SK-N-SH treated with all-trans-retinoic acid at 6 μM for 48 hours (cell line): ENCODE data around the gene RBMS3.

ENCODE experiments used
- BACH2 ChIP-seq: fragments of 250-450 bp; sonication (Bioruptor Pico); IDR thresholded peaks from 2 replicates; pipeline ENCODE4 v1.9.0; 2021; ENCODE audit warnings: mild to moderate bottlenecking, borderline replicate concordance
- GLIS3 ChIP-seq: fragments of 250-450 bp; sonication (Bioruptor Pico); IDR thresholded peaks from 2 replicates; pipeline ENCODE4 v1.5.0; 2020; ENCODE audit warnings: mild to moderate bottlenecking, moderate library complexity
- OSR1 ChIP-seq: fragments of 250-450 bp; sonication (Bioruptor Pico); IDR thresholded peaks from 2 replicates; pipeline ENCODE4 v1.8.0; 2022; ENCODE audit warnings: moderate library complexity, mild to moderate bottlenecking, inconsistent platforms
- PATZ1 ChIP-seq: fragments of 250-450 bp; sonication (Bioruptor Pico); IDR thresholded peaks from 2 replicates; pipeline ENCODE4 v1.8.0; 2020; ENCODE audit warnings: mild to moderate bottlenecking, moderate library complexity, borderline replicate concordance
- SNAI2 ChIP-seq: fragments of 250-450 bp; sonication (Bioruptor Pico); IDR thresholded peaks from 2 replicates; pipeline ENCODE4 v1.5.0; 2020; ENCODE audit warnings: mild to moderate bottlenecking, moderate library complexity
- TCF4 ChIP-seq: fragments of 250-450 bp; sonication (Bioruptor Pico); IDR thresholded peaks from 2 replicates; pipeline ENCODE4 v1.8.0; 2021; ENCODE audit warnings: mild to moderate bottlenecking, moderate library complexity, borderline replicate concordance

GRCh38 chr3:29679944-29680343 lies 399.1 kb downstream of the RBMS3 start:
- TF ChIP-seq PATZ1 (CRISPR knock-in tag) (no peak), TCF4 (no peak), SNAI2 (CRISPR knock-in tag) (no peak), OSR1 (CRISPR knock-in tag) (no peak), GLIS3 (CRISPR knock-in tag) (no peak), BACH2 (no peak)
